KMS-11 (cell line): ENCODE measurements around the gene XRCC1.
"Not testable (repeated sequence)": the region's sequence is repeated elsewhere in the genome, so short reads cannot be mapped to it uniquely, and the experiment has no call there.

Source experiments
- H2AFZ ChIP-seq: fragments of 200-600 bp; sonication (generic); 2 replicates; pipeline ENCODE4 v1.6.1; 2016; ENCODE audit warnings: antibody characterized with exemption, mixed run types, low read depth
- H3K27ac ChIP-seq: fragments of 200-600 bp; sonication (generic); 2 replicates; pipeline ENCODE4 v1.6.1; 2016; ENCODE audit warnings: mild to moderate bottlenecking, mixed run types
- H3K27me3 ChIP-seq: fragments of 200-600 bp; sonication (generic); 2 replicates; pipeline ENCODE4 v1.6.1; 2017; ENCODE audit warnings: mild to moderate bottlenecking, low read depth, mixed run types, moderate library complexity; ENCODE audit not compliant: insufficient read depth
- H3K36me3 ChIP-seq: fragments of 200-600 bp; sonication (generic); 2 replicates; pipeline ENCODE4 v1.6.1; 2017; ENCODE audit warnings: mild to moderate bottlenecking, mixed run types; ENCODE audit not compliant: insufficient read depth
- H3K4me1 ChIP-seq: fragments of 200-600 bp; sonication (generic); 2 replicates; pipeline ENCODE4 v1.6.1; 2016; ENCODE audit warnings: mild to moderate bottlenecking, low read depth, mixed run types; ENCODE audit not compliant: poor library complexity, severe bottlenecking
- H3K4me2 ChIP-seq: fragments of 200-600 bp; sonication (generic); 2 replicates; pipeline ENCODE4 v1.7.0; 2016; ENCODE audit warnings: mild to moderate bottlenecking, mixed run types
- H3K4me3 ChIP-seq: fragments of 200-600 bp; sonication (generic); IDR thresholded peaks from 2 replicates; pipeline ENCODE4 v1.6.1; 2017; ENCODE audit warnings: low read depth, low read length, mixed read lengths; ENCODE audit not compliant: insufficient read depth
- H3K79me2 ChIP-seq: fragments of 200-600 bp; sonication (generic); 2 replicates; pipeline ENCODE4 v1.6.1; 2016; ENCODE audit warnings: low read depth, mixed run types; ENCODE audit not compliant: insufficient read depth
- H3K9ac ChIP-seq: fragments of 200-600 bp; sonication (generic); 2 replicates; pipeline ENCODE4 v1.6.1; 2016; ENCODE audit warnings: mild to moderate bottlenecking, mixed run types
- H4K20me1 ChIP-seq: fragments of 200-600 bp; sonication (generic); 2 replicates; pipeline ENCODE4 v1.6.1; 2016; ENCODE audit warnings: mild to moderate bottlenecking, mixed run types; ENCODE audit not compliant: insufficient read depth
- CTCF ChIP-seq: fragments of 200-600 bp; sonication (generic); conservative IDR thresholded peaks from 2 replicates; pipeline ENCODE4 v1.6.1; 2017; ENCODE audit warnings: low read depth, mild to moderate bottlenecking, antibody characterized with exemption, low read length, moderate library complexity, mixed read lengths

Gene XRCC1

GRCh38 chr19:43551399-43552197, 23.7 kb downstream of the XRCC1 start:
- Histone ChIP-seq H3K36me3 (no peaks in the 10 kb centered on the region; the same call in 1 of the 2 replicates), H3K9ac (no peak overlapping the region), H3K27ac (no peak overlapping the region), H2AFZ (no peak overlapping the region), H3K79me2 (no peaks in the 10 kb centered on the region), H3K4me2 (no peak overlapping the region), H4K20me1 (no peaks in the 10 kb centered on the region), H3K4me1 (no peaks in the 10 kb centered on the region), H3K4me3 (no peak overlapping the region), H3K27me3 (no peaks in the 10 kb centered on the region)
- TF ChIP-seq CTCF, result no peak

- Histone ChIP-seq H3K9ac (no peak overlapping the region), H3K36me3 (no peaks in the 10 kb centered on the region; the same call in 1 of the 2 replicates), H3K27ac (no peak overlapping the region), H2AFZ (no peak overlapping the region), H3K79me2 (no peaks in the 10 kb centered on the region), H3K4me2 (no peak overlapping the region), H3K27me3 (no peaks in the 10 kb centered on the region), H3K4me1 (no peaks in the 10 kb centered on the region), H3K4me3 (no peak overlapping the region), H4K20me1 (no peaks in the 10 kb centered on the region)
- no peak for TF ChIP-seq CTCF
Observed at GRCh38 chr19:43548706-43549105, 26.6 kb downstream of the XRCC1 start.

- not testable (repeated sequence) for H4K20me1 ChIP-seq, H3K4me2 ChIP-seq, H3K9ac ChIP-seq, H3K4me3 ChIP-seq, H3K27me3 ChIP-seq, H2AFZ ChIP-seq, H3K27ac ChIP-seq, H3K36me3 ChIP-seq, H3K79me2 ChIP-seq, H3K4me1 ChIP-seq
Observed at GRCh38 chr19:43547926-43548325, 27.4 kb downstream of the XRCC1 start.

GRCh38 chr19:43546581-43546980, 28.7 kb downstream of the XRCC1 start:
- no peaks in the 10 kb centered on the region for H4K20me1 ChIP-seq

More at GRCh38 chr19:43546581-43546980, 28.7 kb downstream of the XRCC1 start:
- Histone ChIP-seq H2AFZ (no peak overlapping the region), H3K4me2 (no peak overlapping the region), H3K79me2 (no peaks in the 10 kb centered on the region), H3K36me3 (no peaks in the 10 kb centered on the region; the same call in 1 of the 2 replicates), H3K27me3 (no peaks in the 10 kb centered on the region), H3K4me1 (no peaks in the 10 kb centered on the region), H3K9ac (no peak overlapping the region), H3K4me3 (no peak overlapping the region), H3K27ac (no peak overlapping the region)
- no peak for TF ChIP-seq CTCF
